Activated CD4-positive, alpha-beta T cell treated with anti-CD3 and anti-CD28 coated beads, Interleukin-2, amount 50 U/mL, for 4 hours (primary cell): ENCODE measurements around the gene OR2T6.
"Not testable (repeated sequence)": the region's sequence is repeated elsewhere in the genome, so short reads cannot be mapped to it uniquely, and the experiment has no call there.

Experiments
- DNase-seq, 2 experiments: peaks; one replicate each; pipeline ENCODE4 v3.0.0-alpha.2; 2020

Gene OR2T6

DNA sequence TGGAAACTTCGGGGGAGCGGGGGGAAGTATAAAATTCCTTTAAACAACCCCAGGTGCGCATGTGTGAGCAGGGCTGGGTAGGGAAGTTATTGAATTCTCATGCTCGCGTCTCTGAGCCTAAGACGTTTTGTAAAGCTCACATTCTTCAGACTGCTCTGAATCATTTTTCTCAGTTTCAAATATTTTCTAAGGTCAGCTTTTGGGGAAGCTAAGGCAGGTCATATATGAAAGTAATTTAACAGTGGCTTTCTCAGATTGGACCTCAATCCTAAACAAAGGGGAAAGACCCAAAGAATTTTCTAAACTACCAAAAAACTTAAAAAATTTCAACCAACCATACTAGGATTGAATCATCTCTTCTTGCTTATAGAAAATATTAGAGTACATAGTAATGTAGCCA is 59.4 kb downstream of the OR2T6 start:
- DNase-seq, result not testable (repeated sequence)

DNA sequence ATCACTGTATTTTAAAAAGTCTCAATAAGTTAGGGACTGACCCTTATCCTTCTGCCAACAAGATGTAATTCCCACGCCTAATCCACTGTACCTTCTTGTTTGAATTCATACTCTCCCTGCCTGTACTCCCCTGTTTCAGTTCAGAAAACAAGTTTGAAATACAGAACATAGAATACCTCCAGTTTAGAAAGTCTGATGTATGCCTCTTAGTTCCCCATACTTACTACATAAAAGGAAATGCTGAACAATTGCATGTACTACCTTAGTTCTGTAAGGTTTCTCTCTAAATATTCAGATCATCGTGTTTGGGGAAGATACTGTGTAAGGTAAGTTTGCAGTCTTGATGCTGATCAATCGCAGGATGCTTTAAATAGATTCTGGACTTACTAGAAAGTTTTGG is 60.8 kb downstream of the OR2T6 start:
- DNase-seq, result not testable (repeated sequence)

DNA sequence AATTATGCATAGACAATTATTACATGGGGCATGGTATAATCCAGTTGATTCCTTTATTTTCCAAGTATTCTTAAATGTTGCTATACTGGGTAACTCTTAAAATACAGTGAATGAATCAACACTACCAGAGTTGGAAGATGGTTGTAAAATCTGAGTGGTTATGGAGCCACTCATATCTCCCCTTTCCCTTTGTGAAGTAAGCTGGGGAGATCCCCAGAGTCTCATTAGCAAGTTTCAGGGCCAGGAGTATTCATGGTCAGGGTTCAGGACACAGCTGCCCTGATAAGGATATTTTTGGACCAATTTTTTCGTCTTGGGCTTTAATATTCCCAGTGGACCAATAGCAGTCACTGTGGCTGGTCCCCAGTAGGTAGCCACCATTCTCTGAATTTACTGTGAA is 63.1 kb downstream of the OR2T6 start:
- not testable (repeated sequence) for DNase-seq

DNA sequence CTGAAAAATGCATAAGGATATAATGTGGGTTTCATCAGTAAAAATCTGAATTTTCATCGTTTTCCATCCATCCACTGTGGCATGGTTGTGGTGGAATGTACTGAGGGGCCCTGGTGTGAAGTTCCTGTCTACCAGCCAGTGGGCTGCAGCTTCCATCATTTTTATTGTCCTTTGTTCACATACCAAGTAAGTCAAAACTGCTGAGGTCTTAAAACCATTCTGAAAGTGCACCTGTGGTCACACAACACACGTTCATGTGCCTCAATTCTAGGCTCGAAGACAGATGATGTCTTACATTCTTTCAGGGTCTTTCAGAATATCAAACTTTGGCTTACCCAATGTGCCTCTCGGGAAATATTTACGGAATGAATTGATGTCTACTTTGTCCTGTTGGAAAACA is 63.7 kb downstream of the OR2T6 start:
- not testable (repeated sequence) for DNase-seq
